AML-193 (cell line): ENCODE data around the gene TMEM242.
"Not testable (repeated sequence)": the region's sequence is repeated elsewhere in the genome, so short reads cannot be mapped to it uniquely, and the experiment has no call there.

ENCODE experiments used
- DNase-seq, 2 experiments: peaks; one replicate each; lab custom pipeline; 2025; lab: John Stamatoyannopoulos, UW

The TMEM242 gene

GRCh38 chr6:157323966-157324300 is 614 bp upstream of the TMEM242 start:
- no peak for DNase-seq

- no peak for DNase-seq
Observed at GRCh38 chr6:157322792-157323254, 496 bp downstream of the TMEM242 start.

- no peak for DNase-seq
Observed at GRCh38 chr6:157316871-157317814, 6.2 kb downstream of the TMEM242 start.

- DNase-seq, result no peak
Observed at GRCh38 chr6:157314705-157315321, 8.5 kb downstream of the TMEM242 start.

GRCh38 chr6:157313531-157314467 is 9.5 kb downstream of the TMEM242 start:
- DNase-seq, result no peak

GRCh38 chr6:157312757-157313156 is 10.6 kb downstream of the TMEM242 start:
- DNase-seq, result no peak

GRCh38 chr6:157310693-157311092 is 12.6 kb downstream of the TMEM242 start:
- not testable (repeated sequence) for DNase-seq

- DNase-seq, result no peak
Observed at GRCh38 chr6:157307661-157308060, 15.7 kb downstream of the TMEM242 start.

- no peak for DNase-seq
Observed at GRCh38 chr6:157305670-157306653, 17.4 kb downstream of the TMEM242 start.

GRCh38 chr6:157304899-157305663 is 18.2 kb downstream of the TMEM242 start:
- DNase-seq, result peak; percentile 76 to 80

- DNase-seq, result no peak
Observed at GRCh38 chr6:157302736-157303135, 20.6 kb downstream of the TMEM242 start.

GRCh38 chr6:157300436-157300835 is 22.9 kb downstream of the TMEM242 start:
- DNase-seq, result no peak

- DNase-seq, result no peak
Observed at GRCh38 chr6:157300006-157300405, 23.3 kb downstream of the TMEM242 start.

- DNase-seq, result no peak
Observed at GRCh38 chr6:157298216-157298724, 25.0 kb downstream of the TMEM242 start.

- DNase-seq, result no peak
Observed at GRCh38 chr6:157294654-157295053, 28.7 kb downstream of the TMEM242 start.

- no peak for DNase-seq
Observed at GRCh38 chr6:157293780-157294179, 29.5 kb downstream of the TMEM242 start.

- DNase-seq, result no peak
Observed at GRCh38 chr6:157292202-157292601, 31.1 kb downstream of the TMEM242 start.

GRCh38 chr6:157291356-157291755 is 32.0 kb downstream of the TMEM242 start:
- no peak for DNase-seq

GRCh38 chr6:157290797-157291196 is 32.5 kb downstream of the TMEM242 start:
- no peak for DNase-seq

GRCh38 chr6:157289764-157290163 is 33.6 kb downstream of the TMEM242 start:
- DNase-seq, result no peak
